Measurements from ENCODE around the gene MYO5B. TPM values are rescaled to one million over a fixed set of nuclear protein-coding genes. Genes with fewer than 3 reads are reported as not detected.

MYO5B gene
- polyA plus RNA-seq, 2 of the 4 experiments (the other 2 are of a cell fraction), result 6.4 to 18.4 TPM

DNA sequence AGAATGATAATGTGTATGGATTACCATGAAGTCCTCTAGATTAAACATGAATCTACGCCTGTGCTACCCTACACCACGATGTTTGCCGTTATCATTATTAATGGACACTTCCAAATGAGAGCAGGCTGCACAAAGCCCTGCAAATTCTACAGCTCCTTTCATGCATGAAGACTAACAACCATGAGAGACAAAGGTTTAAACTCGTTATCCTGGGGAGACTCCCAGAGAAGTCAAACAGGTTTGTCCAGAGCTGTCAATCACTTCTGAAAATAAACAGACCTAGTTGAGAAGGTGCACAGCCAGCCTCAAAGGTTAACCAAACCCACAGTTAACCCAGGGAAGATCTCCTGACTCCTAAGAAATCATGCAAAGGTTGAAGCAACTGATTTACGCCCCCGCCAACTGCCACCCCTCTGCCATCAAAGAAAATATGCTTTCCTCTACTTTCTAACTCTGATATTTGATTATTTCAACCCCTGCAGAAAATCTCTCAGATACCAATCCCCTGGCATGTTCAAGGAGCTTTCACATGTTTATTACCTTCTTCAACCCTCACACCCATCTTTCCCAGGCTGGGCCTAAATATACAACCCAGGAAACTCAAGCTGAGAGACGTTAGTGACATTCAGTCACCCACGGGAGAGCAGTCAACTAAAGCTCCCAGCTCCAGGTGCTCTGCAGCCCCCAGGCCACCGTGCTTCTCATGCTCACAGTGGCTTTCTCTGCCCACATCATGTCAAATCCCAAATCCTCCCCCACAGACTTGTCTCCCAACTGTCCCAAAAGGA is 35.9 kb downstream of the MYO5B start:
- FAIRE-seq (no peak), DNase-seq (ENCODE audit: low read depth in 1 of 2, low spot score in 1 of 2) (no peak), ATAC-seq (no peak)
- TF ChIP-seq BHLHE40 (IDR thresholded peaks at IDR 0.05; ENCODE audit: low read depth, low read length) (no peak), FOXS1 (CRISPR knock-in tag; IDR thresholded peaks at IDR 0.05) (no peak), RFX5 (IDR thresholded peaks at IDR 0.05) (no peak), ZFP36 (IDR thresholded peaks at IDR 0.05; ENCODE audit: borderline replicate concordance, partially characterized antibody) (no peak), RARB (CRISPR knock-in tag; IDR thresholded peaks at IDR 0.05) (no peak), MYC (IDR thresholded peaks at IDR 0.05; ENCODE audit: borderline replicate concordance, low read length) (no peak), FOSL2 (IDR thresholded peaks at IDR 0.05) (no peak), FOSL2 (CRISPR knock-in tag; IDR thresholded peaks at IDR 0.05) (no peak), EHMT2 (IDR thresholded peaks at IDR 0.05; ENCODE audit: low read depth) (no peak), POLR2AphosphoS2 (conservative IDR thresholded peaks at IDR 0.05; ENCODE audit: low read length) (no peak), HOXB5 (CRISPR knock-in tag; IDR thresholded peaks at IDR 0.05) (no peak), ZC3H11A (IDR thresholded peaks at IDR 0.05) (no peak)
- Histone ChIP-seq H3K9me3 (no peaks in the 10 kb centered on the region), H3K27ac (no peak overlapping the region), H3K4me2 (no peak overlapping the region), H3K4me1 (no peaks in the 10 kb centered on the region), H3K4me3 (no peak overlapping the region)
- WGBS (ENCODE audit: missing lambda C conversion rate), result 33% methylated on average over 9 of the region's 9 CpGs
- CTCF ChIA-PET, result interaction anchor here (1.3 to 1.5 kb wide), 2 partner anchors 36 to 45 kb away, joined by 3 to 5 read pairs; partner anchors contain the start of gene MYO5B
- POLR2A ChIA-PET, result no interaction called here

DNA sequence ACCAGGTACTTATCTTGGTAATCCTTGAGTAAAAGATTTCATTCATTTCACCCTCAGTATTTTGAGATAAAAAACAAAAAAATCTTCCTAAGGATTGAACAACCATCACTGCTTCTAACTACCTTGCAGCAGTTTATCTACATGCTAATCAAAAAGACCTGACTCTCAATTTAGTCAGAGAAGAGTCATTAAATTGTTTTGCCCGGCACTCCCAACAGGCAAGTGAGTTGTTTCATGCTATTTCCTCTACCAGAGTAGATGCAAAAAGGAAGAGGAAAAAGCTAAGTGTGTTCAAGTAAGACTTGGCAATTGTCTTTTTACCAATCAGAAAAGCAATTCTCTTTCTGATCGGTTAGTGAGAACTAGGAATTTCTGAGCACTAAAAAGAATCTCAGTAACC is 39.5 kb downstream of the MYO5B start:
- ChIA-PET CTCF (no interaction called here), POLR2A (no interaction called here)
- ATAC-seq, result no peak
- no peak for DNase-seq (ENCODE audit: low read depth in 1 of 2, low spot score in 1 of 2)
- TF ChIP-seq GATA3 (IDR thresholded peaks at IDR 0.05; ENCODE audit: borderline replicate concordance), result no peak
- TF ChIP-seq, protein P1, sequence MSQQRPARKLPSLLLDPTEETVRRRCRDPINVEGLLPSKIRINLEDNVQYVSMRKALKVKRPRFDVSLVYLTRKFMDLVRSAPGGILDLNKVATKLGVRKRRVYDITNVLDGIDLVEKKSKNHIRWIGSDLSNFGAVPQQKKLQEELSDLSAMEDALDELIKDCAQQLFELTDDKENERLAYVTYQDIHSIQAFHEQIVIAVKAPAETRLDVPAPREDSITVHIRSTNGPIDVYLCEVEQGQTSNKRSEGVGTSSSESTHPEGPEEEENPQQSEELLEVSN (IDR thresholded peaks at IDR 0.05; ENCODE audit: borderline replicate concordance, low read depth), result no peak
- TF ChIP-seq, protein P2, sequence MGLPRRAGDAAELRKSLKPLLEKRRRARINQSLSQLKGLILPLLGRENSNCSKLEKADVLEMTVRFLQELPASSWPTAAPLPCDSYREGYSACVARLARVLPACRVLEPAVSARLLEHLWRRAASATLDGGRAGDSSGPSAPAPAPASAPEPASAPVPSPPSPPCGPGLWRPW (IDR thresholded peaks at IDR 0.05), result no peak
- no peak for TF ChIP-seq HEYL (CRISPR knock-in tag; IDR thresholded peaks at IDR 0.05)
- TF ChIP-seq, protein P3, sequence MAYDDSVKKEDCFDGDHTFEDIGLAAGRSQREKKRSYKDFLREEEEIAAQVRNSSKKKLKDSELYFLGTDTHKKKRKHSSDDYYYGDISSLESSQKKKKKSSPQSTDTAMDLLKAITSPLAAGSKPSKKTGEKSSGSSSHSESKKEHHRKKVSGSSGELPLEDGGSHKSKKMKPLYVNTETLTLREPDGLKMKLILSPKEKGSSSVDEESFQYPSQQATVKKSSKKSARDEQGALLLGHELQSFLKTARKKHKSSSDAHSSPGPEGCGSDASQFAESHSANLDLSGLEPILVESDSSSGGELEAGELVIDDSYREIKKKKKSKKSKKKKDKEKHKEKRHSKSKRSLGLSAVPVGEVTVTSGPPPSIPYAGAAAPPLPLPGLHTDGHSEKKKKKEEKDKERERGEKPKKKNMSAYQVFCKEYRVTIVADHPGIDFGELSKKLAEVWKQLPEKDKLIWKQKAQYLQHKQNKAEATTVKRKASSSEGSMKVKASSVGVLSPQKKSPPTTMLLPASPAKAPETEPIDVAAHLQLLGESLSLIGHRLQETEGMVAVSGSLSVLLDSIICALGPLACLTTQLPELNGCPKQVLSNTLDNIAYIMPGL (CRISPR knock-in tag; IDR thresholded peaks at IDR 0.05; ENCODE audit: borderline replicate concordance), result no peak
- no peak for TF ChIP-seq FOXS1 (CRISPR knock-in tag; IDR thresholded peaks at IDR 0.05)
- no peak for TF ChIP-seq HOXB13 (CRISPR knock-in tag; IDR thresholded peaks at IDR 0.05; ENCODE audit: low read depth)
- no peak for TF ChIP-seq ESRRA (IDR thresholded peaks at IDR 0.05; ENCODE audit: borderline replicate concordance, low read length)
- TF ChIP-seq NFE2L2 (conservative IDR thresholded peaks at IDR 0.05; ENCODE audit: low read length), result no peak
- no peak for TF ChIP-seq POLR2AphosphoS2 (conservative IDR thresholded peaks at IDR 0.05; ENCODE audit: low read length)
- no peak for TF ChIP-seq RARB (CRISPR knock-in tag; IDR thresholded peaks at IDR 0.05)
- TF ChIP-seq NR3C1 (IDR thresholded peaks at IDR 0.05), result no peak
- TF ChIP-seq CHD2 (IDR thresholded peaks at IDR 0.05; ENCODE audit: low read length, partially characterized antibody), result no peak
- Histone ChIP-seq H3K9me3 (no peaks in the 10 kb centered on the region), H3K4me1 (no peaks in the 10 kb centered on the region), H3K4me3 (no peak overlapping the region), H3K27ac (no peak overlapping the region), H3K4me2 (no peak overlapping the region)
- no peak for FAIRE-seq
- 69% methylated on average over 2 of the region's 2 CpGs for WGBS (ENCODE audit: missing lambda C conversion rate)

DNA sequence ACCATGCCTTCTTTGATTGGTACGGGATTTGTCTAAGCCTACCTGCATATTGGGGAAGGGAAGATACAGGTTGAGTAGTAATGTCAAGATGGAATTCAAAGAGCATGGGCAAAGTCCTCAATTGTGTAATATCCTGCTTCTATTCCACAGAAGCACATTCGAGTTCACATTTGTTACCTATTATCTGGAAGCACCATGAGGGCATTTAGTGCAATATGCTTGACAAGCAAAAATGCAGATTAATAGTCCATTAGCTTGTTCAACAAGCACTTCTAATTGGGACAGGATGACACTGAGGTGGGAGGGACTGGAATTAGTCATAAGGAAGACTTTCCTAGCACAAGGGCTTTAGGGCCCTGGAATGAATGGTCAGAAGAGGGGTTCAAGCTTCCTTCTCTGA is 40.5 kb downstream of the MYO5B start:
- Histone ChIP-seq H3K4me3 (no peak overlapping the region), H3K4me1 (no peaks in the 10 kb centered on the region), H3K4me2 (no peak overlapping the region), H3K27ac (no peak overlapping the region), H3K9me3 (no peaks in the 10 kb centered on the region)
- ChIA-PET POLR2A (no interaction called here), CTCF (no interaction called here)
- no peak for DNase-seq (ENCODE audit: low read depth in 1 of 2, low spot score in 1 of 2)
- ATAC-seq, result no peak
- no peak for FAIRE-seq
- 8% methylated on average over 2 of the region's 2 CpGs for WGBS (ENCODE audit: missing lambda C conversion rate)
- TF ChIP-seq, protein P4, sequence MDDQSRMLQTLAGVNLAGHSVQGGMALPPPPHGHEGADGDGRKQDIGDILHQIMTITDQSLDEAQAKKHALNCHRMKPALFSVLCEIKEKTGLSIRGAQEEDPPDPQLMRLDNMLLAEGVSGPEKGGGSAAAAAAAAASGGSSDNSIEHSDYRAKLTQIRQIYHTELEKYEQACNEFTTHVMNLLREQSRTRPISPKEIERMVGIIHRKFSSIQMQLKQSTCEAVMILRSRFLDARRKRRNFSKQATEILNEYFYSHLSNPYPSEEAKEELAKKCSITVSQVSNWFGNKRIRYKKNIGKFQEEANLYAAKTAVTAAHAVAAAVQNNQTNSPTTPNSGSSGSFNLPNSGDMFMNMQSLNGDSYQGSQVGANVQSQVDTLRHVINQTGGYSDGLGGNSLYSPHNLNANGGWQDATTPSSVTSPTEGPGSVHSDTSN (IDR thresholded peaks at IDR 0.05), result no peak
- TF ChIP-seq, protein P1 (IDR thresholded peaks at IDR 0.05; ENCODE audit: borderline replicate concordance, low read depth), result no peak
- TF ChIP-seq NFE2L2 (conservative IDR thresholded peaks at IDR 0.05; ENCODE audit: low read length) (no peak), KDM1A (IDR thresholded peaks at IDR 0.05; ENCODE audit: low read depth) (no peak), ZSCAN20 (CRISPR knock-in tag; IDR thresholded peaks at IDR 0.05) (no peak), JUNB (IDR thresholded peaks at IDR 0.05) (no peak), CBX2 (IDR thresholded peaks at IDR 0.05; ENCODE audit: borderline replicate concordance, low read depth) (no peak)
- TF ChIP-seq, protein P5, sequence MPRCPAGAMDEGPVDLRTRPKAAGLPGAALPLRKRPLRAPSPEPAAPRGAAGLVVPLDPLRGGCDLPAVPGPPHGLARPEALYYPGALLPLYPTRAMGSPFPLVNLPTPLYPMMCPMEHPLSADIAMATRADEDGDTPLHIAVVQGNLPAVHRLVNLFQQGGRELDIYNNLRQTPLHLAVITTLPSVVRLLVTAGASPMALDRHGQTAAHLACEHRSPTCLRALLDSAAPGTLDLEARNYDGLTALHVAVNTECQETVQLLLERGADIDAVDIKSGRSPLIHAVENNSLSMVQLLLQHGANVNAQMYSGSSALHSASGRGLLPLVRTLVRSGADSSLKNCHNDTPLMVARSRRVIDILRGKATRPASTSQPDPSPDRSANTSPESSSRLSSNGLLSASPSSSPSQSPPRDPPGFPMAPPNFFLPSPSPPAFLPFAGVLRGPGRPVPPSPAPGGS (IDR thresholded peaks at IDR 0.05), result no peak

Data from A549 (cell line).